HG03064 (cell line): ENCODE results near the gene EDEM2.
"Not testable (repeated sequence)": the region's sequence is repeated elsewhere in the genome, so short reads cannot be mapped to it uniquely, and the experiment has no call there.

Experiments
- ATAC-seq: cut with Tn5 transposase; IDR thresholded peaks from one replicate; pipeline ENCODE4 v1.9.1; 2021; ENCODE audit warnings: low read depth; ENCODE audit not compliant: unreplicated experiment

EDEM2 gene

DNA sequence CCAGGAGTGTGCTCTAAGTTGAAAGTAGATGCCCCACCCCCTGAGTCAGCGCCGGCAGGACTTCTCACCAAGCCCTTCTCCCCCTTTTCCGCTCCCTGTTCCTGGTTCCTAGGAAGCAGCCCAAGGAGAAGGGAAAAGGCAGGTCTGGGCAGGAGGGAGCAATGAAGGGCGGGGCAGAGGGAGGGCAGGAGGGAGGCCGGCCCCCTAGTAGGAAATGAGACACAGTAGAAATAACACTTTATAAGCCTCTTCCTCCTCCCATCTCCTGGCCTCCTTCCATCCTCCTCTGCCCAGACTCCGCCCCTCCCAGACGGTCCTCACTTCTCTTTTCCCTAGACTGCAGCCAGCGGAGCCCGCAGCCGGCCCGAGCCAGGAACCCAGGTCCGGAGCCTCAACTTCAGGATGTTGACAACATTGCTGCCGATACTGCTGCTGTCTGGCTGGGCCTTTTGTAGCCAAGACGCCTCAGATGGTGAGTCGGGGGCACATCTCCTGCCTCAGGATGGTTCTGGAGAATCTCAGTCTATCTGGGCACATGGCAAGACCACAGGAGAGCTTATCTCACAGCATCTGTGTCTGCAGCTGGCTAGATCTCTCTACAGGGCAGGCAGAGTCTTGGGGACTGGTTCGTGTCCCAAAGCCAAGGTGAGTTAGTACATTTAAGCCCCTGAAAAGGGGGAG lies 24.8 kb upstream of the EDEM2 start, which contains the start of gene PROCR:
PROCR (plus strand) TSS at position 320 of the 681 bp plus-strand sequence; CDS start at position 403, 83 bp downstream.
- no peak for ATAC-seq

GRCh38 chr20:35171438-35171752 lies 24.3 kb upstream of the EDEM2 start:
- ATAC-seq: no peak

DNA sequence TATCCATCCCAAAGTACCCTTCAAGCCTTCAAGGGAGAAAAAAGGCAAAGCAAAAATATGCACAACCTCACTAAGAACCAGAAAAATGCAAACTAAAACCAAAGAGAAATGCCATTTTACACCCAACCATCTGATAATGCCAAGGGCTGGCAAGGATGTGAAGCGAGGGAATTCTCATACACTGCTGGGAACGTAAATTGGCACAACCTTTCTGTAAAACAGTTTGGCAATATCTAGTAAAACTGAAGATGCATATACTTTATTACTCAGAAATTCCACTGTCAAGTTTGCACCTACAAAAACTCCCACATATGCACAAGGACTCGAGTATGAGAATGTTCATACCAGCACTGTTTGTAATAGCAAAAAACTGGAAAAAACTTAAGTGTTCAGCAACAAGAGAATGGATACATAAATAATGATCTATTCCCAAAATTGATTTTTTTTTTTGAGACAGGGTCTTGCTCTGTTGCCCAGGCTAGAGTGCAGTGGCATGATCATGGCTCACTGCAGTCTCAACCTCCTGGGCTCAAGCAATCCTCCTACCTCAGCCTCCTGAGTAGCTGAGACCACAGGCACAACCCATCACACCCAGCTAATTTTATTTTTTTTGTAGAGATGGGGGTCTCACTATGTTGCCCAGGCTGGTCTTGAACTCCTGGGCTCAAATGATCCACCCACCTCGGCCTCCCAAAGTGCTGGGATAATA lies 21.7 kb upstream of the EDEM2 start:
- not testable (repeated sequence) for ATAC-seq

DNA sequence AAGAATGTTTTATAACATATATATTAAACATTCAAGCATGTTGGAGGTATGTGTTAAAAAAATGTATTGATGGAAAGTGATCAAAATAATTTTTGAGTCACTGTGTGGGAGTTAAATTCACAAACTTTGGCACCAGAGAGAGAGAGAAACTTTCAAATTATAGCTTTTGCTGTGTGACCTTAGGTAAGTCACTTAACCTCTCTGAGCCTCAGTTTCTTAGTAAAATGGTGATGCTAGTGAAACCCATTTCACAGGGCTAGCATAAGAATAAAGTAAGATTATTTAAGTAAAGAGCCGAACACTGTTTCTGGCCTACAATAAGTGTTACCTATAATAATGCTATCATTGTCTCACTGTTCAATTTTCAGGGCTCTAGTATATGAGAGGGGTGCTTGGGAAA lies 20.7 kb upstream of the EDEM2 start:
- no peak for ATAC-seq

GRCh38 chr20:35166242-35166830 lies 19.2 kb upstream of the EDEM2 start:
- ATAC-seq: no peak

DNA sequence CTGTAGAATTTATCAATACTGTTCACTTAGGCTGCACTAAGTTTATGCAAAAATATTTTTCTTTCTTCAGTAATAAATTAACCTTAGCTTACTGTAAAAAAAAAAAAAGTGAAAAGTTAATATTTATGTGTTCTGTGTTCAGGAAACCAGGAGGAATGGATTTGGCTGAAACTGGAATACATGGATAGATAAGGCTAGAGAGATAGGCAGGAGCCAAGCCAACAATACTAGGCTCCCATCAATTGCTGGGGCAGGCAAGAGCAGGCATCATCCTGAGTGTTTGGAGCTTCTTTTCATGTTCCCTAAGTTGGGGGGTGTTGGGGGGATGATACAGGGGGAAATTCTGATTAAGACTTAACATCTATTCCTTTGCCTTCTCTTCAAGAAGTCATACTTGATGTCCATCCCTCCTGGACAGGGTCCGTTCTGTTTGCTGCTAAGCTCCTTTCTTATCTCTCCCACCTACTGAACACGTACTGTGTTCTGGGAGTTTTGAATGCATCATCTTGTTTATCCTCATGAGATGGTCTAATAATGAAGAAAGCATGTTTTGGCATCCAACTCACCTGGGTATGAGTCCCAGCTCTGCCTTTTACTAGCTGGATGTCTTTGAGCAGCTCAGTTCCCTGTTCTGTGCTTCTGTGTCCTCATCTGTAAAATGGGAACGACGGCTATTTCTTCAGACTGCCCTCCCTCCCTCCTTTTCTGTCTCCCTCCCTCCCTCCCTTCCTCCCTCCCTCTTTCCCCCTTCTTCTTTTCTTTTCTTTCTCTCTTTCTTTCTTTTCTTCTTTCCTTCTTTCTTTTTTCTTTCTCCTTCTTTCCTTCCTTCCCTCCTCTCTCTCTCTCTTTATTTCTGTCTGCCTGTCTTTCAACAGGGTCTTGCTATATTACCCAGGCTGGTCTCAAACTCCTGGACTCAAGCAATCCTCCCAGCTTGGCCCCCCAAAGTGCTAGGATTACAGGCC lies 18.4 kb upstream of the EDEM2 start:
- no peak for ATAC-seq

DNA sequence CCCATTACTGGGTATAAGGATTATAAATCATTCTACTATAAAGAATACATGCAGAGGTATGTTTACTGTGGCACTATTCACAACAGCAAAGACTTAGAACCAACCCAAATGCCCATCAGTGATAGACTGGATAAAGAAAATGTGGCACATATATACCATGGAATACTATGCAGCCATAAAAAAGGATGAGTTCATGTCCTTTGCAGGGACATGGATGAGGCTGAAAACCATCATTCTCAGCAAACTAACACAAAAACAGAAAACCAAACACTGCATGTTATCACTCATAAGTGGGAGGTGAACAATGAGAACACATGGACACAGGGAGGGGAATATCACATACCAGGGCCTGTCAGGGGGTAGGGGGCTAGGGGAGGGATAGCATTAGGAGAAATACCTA lies 17.4 kb upstream of the EDEM2 start:
- not testable (repeated sequence) for ATAC-seq

GRCh38 chr20:35160341-35160740 lies 13.2 kb upstream of the EDEM2 start:
- ATAC-seq: not testable (repeated sequence)

- ATAC-seq: no peak
Measured at GRCh38 chr20:35156978-35157377, 9.8 kb upstream of the EDEM2 start.

GRCh38 chr20:35155936-35156335 lies 8.8 kb upstream of the EDEM2 start:
- no peak for ATAC-seq

- no peak for ATAC-seq
Measured at GRCh38 chr20:35151736-35152135, 4.6 kb upstream of the EDEM2 start.

- no peak for ATAC-seq
Measured at GRCh38 chr20:35150846-35151579, 3.9 kb upstream of the EDEM2 start.

DNA sequence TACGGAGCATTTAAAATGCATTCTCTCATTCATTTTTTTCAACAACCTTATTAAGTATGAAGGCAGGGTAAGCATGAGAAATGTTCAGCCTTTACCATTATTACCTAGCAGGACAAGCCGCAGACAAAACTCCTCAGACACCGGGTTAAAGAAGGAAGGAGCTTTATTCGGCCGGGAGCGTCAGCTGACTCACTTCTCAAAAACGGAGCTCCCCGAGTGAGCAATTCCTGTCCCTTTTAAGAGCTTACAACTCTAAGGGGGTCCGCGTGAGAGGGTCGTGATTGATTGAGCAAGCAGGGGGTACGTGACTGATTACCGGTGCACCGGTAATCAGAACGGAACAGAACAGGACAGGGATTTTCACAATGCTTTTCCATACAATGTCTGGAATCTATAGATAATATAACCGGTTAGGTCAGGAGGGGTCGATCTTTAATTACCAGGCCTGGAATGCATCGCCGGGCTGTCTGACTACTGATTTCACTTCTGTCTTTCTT lies 487 bp upstream of the EDEM2 start:
- peak; percentile 15 for ATAC-seq

- ATAC-seq: no peak
Measured at GRCh38 chr20:35146299-35146919, 727 bp downstream of the EDEM2 start.

- ATAC-seq: no peak
Measured at GRCh38 chr20:35145141-35145564, 2.0 kb downstream of the EDEM2 start.

- ATAC-seq: no peak
Measured at GRCh38 chr20:35144694-35145093, 2.4 kb downstream of the EDEM2 start.

GRCh38 chr20:35135867-35136586 lies 11.1 kb downstream of the EDEM2 start:
- no peak for ATAC-seq

DNA sequence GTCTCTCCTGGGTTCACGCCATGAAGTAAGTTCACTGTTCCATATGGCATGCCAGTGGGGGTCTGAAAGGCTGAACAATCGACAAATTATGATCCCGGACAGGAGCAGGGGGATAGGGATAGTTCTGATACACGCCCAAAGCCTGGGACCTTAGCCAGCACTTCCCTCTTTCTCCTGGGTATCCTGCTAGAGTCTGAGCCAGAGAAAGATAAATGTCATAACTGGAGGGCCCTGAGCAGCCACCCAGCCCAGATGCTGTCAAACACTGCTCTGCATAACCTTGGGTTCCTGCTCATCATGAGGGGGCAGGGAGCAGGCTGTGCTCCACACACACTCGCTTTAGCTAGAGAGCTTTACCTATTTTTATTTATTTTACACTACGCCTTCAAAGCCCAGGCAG lies 12.3 kb downstream of the EDEM2 start:
- ATAC-seq: no peak

GRCh38 chr20:35134472-35134871 lies 12.7 kb downstream of the EDEM2 start:
- ATAC-seq: no peak
